Endothelial cell of umbilical vein (primary cell): ENCODE measurements around the gene TXNIP. TPM values are rescaled to one million over a fixed set of nuclear protein-coding genes. Genes with fewer than 3 reads are reported as not detected.
"Not testable (repeated sequence)": the region's sequence is repeated elsewhere in the genome, so short reads cannot be mapped to it uniquely, and the experiment has no call there.

Experiments
- BruUV-seq: library from RNA; stranded (reverse); fragments of 400-500 nt; replicated peaks from 2 replicates; lab custom pipeline; 2021; lab: Mats Ljungman, UMichigan
- CTCF ChIA-PET: fragments of 300-600, 350-600 bp; sonication (Branson Sonifier 250); formaldehyde crosslinking; loops from one replicate; lab custom pipeline; 2021; ENCODE audit warnings: antibody characterized with exemption, inconsistent platforms; lab: Charles Lee
- POLR2A ChIA-PET: fragments of 300-600, 350-600 bp; sonication (Branson Sonifier 250); formaldehyde crosslinking; loops from one replicate; lab custom pipeline; 2021; ENCODE audit warnings: antibody characterized with exemption, inconsistent platforms; lab: Charles Lee
- DNase-seq: peaks from one replicate; pipeline ENCODE4 v3.0.0-alpha.2; 2011; ENCODE audit warnings: low read depth, low spot score
- FAIRE-seq: peaks from 2 replicates; lab custom pipeline; 2011; peaks lifted over from hg19 to GRCh38; lab: Jason Lieb, UNC
- H2AFZ ChIP-seq: 2 replicates; pipeline ENCODE4 v1.6.0; 2012; ENCODE audit warnings: low read depth, low read length, control low read depth, inconsistent platforms
- H3K27ac ChIP-seq: 2 replicates; pipeline ENCODE4 v1.5.1; 2011; ENCODE audit warnings: low read depth, mild to moderate bottlenecking, control low read depth, low read length, moderate library complexity; ENCODE audit not compliant: insufficient read depth
- H3K27me3 ChIP-seq, 2 experiments: 2 replicates each; pipeline versions ENCODE4 v1.6.0 to v1.6.1; 2011; ENCODE audit warnings: low read length in 2 of 2, mixed read lengths in 1 of 2; ENCODE audit not compliant: control insufficient read depth in 2 of 2, insufficient read depth in 2 of 2
- H3K36me3 ChIP-seq, 2 experiments: 2 replicates in 1 of 2; 3 replicates in 1 of 2; pipeline ENCODE4 v1.5.1; 2011; ENCODE audit warnings: low read length in 2 of 2, mild to moderate bottlenecking in 1 of 2, moderate library complexity in 1 of 2; ENCODE audit not compliant: control insufficient read depth in 2 of 2, insufficient read depth in 2 of 2; ENCODE audit errors: extremely low read depth in 1 of 2
- H3K4me1 ChIP-seq: 3 replicates; pipeline ENCODE4 v1.5.1; 2011; ENCODE audit warnings: mild to moderate bottlenecking, low read length; ENCODE audit not compliant: control insufficient read depth, insufficient read depth; ENCODE audit errors: extremely low read depth
- H3K4me2 ChIP-seq: 2 replicates; pipeline ENCODE4 v1.6.1; 2011; ENCODE audit warnings: low read length, control low read depth, mixed read lengths; ENCODE audit not compliant: insufficient read depth
- H3K4me3 ChIP-seq, 3 experiments: fragments of 200-600 bp in 1 of 3; sonication (generic), shearing (Covaris generic) in 1 of 3; replicated peaks in 1 of 3; 2 replicates each; pipeline ENCODE4 v1.5.1; 2011 to 2016; ENCODE audit warnings: control low read depth in 3 of 3, low read length in 3 of 3, mild to moderate bottlenecking in 2 of 3, inconsistent platforms in 1 of 3, low read depth in 1 of 3, moderate library complexity in 1 of 3; ENCODE audit not compliant: insufficient read depth in 1 of 3
- H3K79me2 ChIP-seq: 2 replicates; pipeline ENCODE4 v1.6.0; 2012; ENCODE audit warnings: low read length, inconsistent platforms; ENCODE audit not compliant: control insufficient read depth, insufficient read depth
- H3K9ac ChIP-seq: replicated peaks from 2 replicates; pipeline ENCODE3; 2011; ENCODE audit warnings: low read length, control low read depth; ENCODE audit not compliant: insufficient read depth; ENCODE audit errors: extremely low read depth
- H3K9me1 ChIP-seq: replicated peaks from 3 replicates; pipeline ENCODE4 v1.6.0; 2011; ENCODE audit warnings: mild to moderate bottlenecking, low read length; ENCODE audit not compliant: control insufficient read depth, insufficient read depth; ENCODE audit errors: extremely low read depth
- H3K9me3 ChIP-seq: replicated peaks from 2 replicates; pipeline ENCODE4 v1.5.1; 2012; ENCODE audit warnings: low read length, inconsistent platforms; ENCODE audit not compliant: control insufficient read depth, insufficient read depth
- H4K20me1 ChIP-seq: replicated peaks from 2 replicates; pipeline ENCODE3; 2011; ENCODE audit warnings: mild to moderate bottlenecking, low read length; ENCODE audit not compliant: control insufficient read depth, insufficient read depth; ENCODE audit errors: extremely low read depth
- CTCF ChIP-seq, 2 donors: IDR thresholded peaks; 1 replicate in 1 of 2; 2 replicates in 1 of 2; pipeline ENCODE4 v1.5.1; 2011; ENCODE audit warnings: low read length in 2 of 2, mild to moderate bottlenecking in 2 of 2, moderate library complexity in 2 of 2, control low read depth in 1 of 2, inconsistent platforms in 1 of 2, low read depth in 1 of 2; ENCODE audit not compliant: insufficient read depth in 1 of 2; ENCODE audit errors: extremely low read depth in 1 of 2
- EZH2 ChIP-seq: IDR thresholded peaks from 2 replicates; pipeline ENCODE4 v1.6.1; 2012; ENCODE audit warnings: borderline replicate concordance, low read depth, mild to moderate bottlenecking, moderate library complexity, low read length, inconsistent platforms; ENCODE audit not compliant: severe bottlenecking
- FOS ChIP-seq: IDR thresholded peaks from 2 replicates; pipeline ENCODE4 v1.6.1; 2011; ENCODE audit warnings: mild to moderate bottlenecking, low read length, moderate library complexity, borderline replicate concordance; ENCODE audit not compliant: insufficient read depth
- GATA2 ChIP-seq: IDR thresholded peaks from 2 replicates; pipeline ENCODE4 v1.7.0; 2011; ENCODE audit warnings: low read depth, mild to moderate bottlenecking, moderate library complexity, mixed read lengths, low read length; ENCODE audit not compliant: insufficient read length, insufficient read depth
- JUN ChIP-seq: IDR thresholded peaks from 2 replicates; pipeline ENCODE4 v1.6.1; 2011; ENCODE audit warnings: borderline replicate concordance, low read depth; ENCODE audit not compliant: insufficient read length, insufficient read depth
- MAX ChIP-seq: IDR thresholded peaks from 2 replicates; pipeline ENCODE4 v1.6.1; 2011; ENCODE audit not compliant: insufficient read depth, insufficient read length
- MYC ChIP-seq: IDR thresholded peaks from one replicate; pipeline ENCODE4 v1.6.1; 2011; ENCODE audit warnings: mild to moderate bottlenecking, low read depth, low read length
- POLR2A ChIP-seq: IDR thresholded peaks from 2 replicates; pipeline ENCODE4 v1.6.1; 2012; ENCODE audit warnings: low read depth, mild to moderate bottlenecking, control low read depth, low read length
- POLR2AphosphoS5 ChIP-seq: IDR thresholded peaks from 2 replicates; pipeline ENCODE4 v1.6.1; 2012; ENCODE audit warnings: low read depth, mild to moderate bottlenecking, control low read depth, low read length, moderate library complexity; ENCODE audit not compliant: insufficient read depth
- dilution Hi-C: fragments of 300-500 bp; cut with MboI; formaldehyde crosslinking; loops from one replicate; pipeline ENCODE4 v1.15.0; 2019; ENCODE audit warnings: low sequenced_read_pairs; ENCODE audit not compliant: extremely low pct_ligation_motif_present
- intact Hi-C: fragments of 100-400 bp; cut with micrococcal nuclease; formaldehyde crosslinking; loops from one replicate; pipeline ENCODE4 v1.10.0; 2022
- polyA plus RNA-seq, 4 experiments: library from polyadenylated mRNA; depleted of rRNA in 3 of 4; stranded (reverse) in 3 of 4; unstranded in 1 of 4; fragments of >200 nt; gene quantifications; 2 replicates each; pipeline versions ENCODE4 v1.2.1 to v1.2.3, GENCODE V29; 2011 to 2012; ENCODE audit warnings: missing spikeins in 1 of 4
- total RNA-seq: library from RNA; stranded (reverse); gene quantifications from 2 replicates; pipeline ENCODE4 v1.2.3, GENCODE V29; 2021

The TXNIP gene
- total and polyA plus RNA-seq, 2 donors (not counting 3 experiments of a cell fraction or from before 2014, with no cell fraction given): 9.1 to 21.8 TPM

- CTCF ChIA-PET: interaction anchor here (0.9 to 2.0 kb wide), 2 partner anchors 8 to 181 kb away, joined by 3 to 7 read pairs; partner anchors contain the start of gene NUDT17
- FAIRE-seq, DNase-seq: not testable (repeated sequence)
Observed at GRCh38 chr1:146025787-146026495, 29.6 kb upstream of the TXNIP start.

GRCh38 chr1:146022403-146023127 lies 26.2 kb upstream of the TXNIP start:
- H3K9ac ChIP-seq: no peak overlapping the region
- intact Hi-C loops (no loop called here), dilution Hi-C loops (no loop called here)

More at GRCh38 chr1:146025787-146026495, 29.6 kb upstream of the TXNIP start:
- dilution Hi-C loops, BruUV-seq, H3K79me2 ChIP-seq, H3K4me1 ChIP-seq, H3K9me1 ChIP-seq, H3K36me3 ChIP-seq, H2AFZ ChIP-seq, H3K4me2 ChIP-seq, H3K9me3 ChIP-seq, H3K27ac ChIP-seq, H4K20me1 ChIP-seq, H3K4me3 ChIP-seq, H3K9ac ChIP-seq, intact Hi-C loops: not testable (repeated sequence)
- POLR2A ChIA-PET: interaction anchor here (1.7 kb wide), 1 partner anchor 26 kb away, joined by 4 read pairs; no protein-coding TSS in a partner anchor
- peaks cover 12 to 17% of the 10 kb centered on the region in 2 experiments for H3K27me3 ChIP-seq

More at GRCh38 chr1:146022403-146023127, 26.2 kb upstream of the TXNIP start:
- no peaks in the 10 kb centered on the region for H3K9me1 ChIP-seq
- no peak overlapping the region for H3K4me2 ChIP-seq
- no peaks in the 10 kb centered on the region for H3K79me2 ChIP-seq
- H2AFZ ChIP-seq: no peak overlapping the region
- H3K9me3 ChIP-seq: no peaks in the 10 kb centered on the region
- no peaks in the 10 kb centered on the region for H3K36me3 ChIP-seq
- CTCF ChIA-PET: interaction anchor here (1.2 to 2.9 kb wide), 5 partner anchors 10 to 15 kb away, joined by 5 to 19 read pairs (median 6); no protein-coding TSS in a partner anchor
- H3K27me3 ChIP-seq: peaks cover 42 to 51% of the 10 kb centered on the region in 2 experiments
- TF ChIP-seq EZH2: no peak
- no peak for TF ChIP-seq MAX
- TF ChIP-seq POLR2A: no peak
- TF ChIP-seq GATA2: no peak
- no peak for TF ChIP-seq POLR2AphosphoS5
- TF ChIP-seq MYC: no peak
- TF ChIP-seq FOS: no peak
- no peak for TF ChIP-seq CTCF (IDR thresholded peaks at IDR 0.05; ENCODE audit: extremely low read depth in 1 of 2, insufficient read depth in 1 of 2, low read depth in 1 of 2, low read length in 2 of 2)
- TF ChIP-seq JUN: no peak
- DNase-seq (no peak), FAIRE-seq (no peak)
- H3K4me3 ChIP-seq: no peak overlapping the region
- no TSS peak for BruUV-seq
- H3K4me1 ChIP-seq: no peaks in the 10 kb centered on the region
- H3K27ac ChIP-seq: no peak overlapping the region
- no peaks in the 10 kb centered on the region for H4K20me1 ChIP-seq
- POLR2A ChIA-PET: no interaction called here
